Fibroblast of skin of left quadriceps (primary cell): Measurements from ENCODE around the gene PCDH19.

Experiments used
- DNase-seq, 2 experiments: peaks; one replicate each; pipeline ENCODE4 v3.0.0-alpha.2; 2013; ENCODE audit warnings: low read depth in 2 of 2

PCDH19 gene

GRCh38 chrX:100296183-100296753 is 113.8 kb downstream of the PCDH19 start:
- DNase-seq: no peak

GRCh38 chrX:100294965-100295364 is 115.1 kb downstream of the PCDH19 start:
- no peak for DNase-seq

GRCh38 chrX:100289066-100289558 is 121.0 kb downstream of the PCDH19 start:
- no peak for DNase-seq

- no peak for DNase-seq
These were observed 132.8 kb downstream of the PCDH19 start for GRCh38 chrX:100277231-100277630.

GRCh38 chrX:100274916-100275315 is 135.2 kb downstream of the PCDH19 start:
- DNase-seq: no peak

GRCh38 chrX:100265179-100265578 is 144.9 kb downstream of the PCDH19 start:
- DNase-seq: no peak

GRCh38 chrX:100264200-100264599 is 145.9 kb downstream of the PCDH19 start:
- DNase-seq: no peak

GRCh38 chrX:100263650-100264049 is 146.4 kb downstream of the PCDH19 start:
- DNase-seq: no peak

GRCh38 chrX:100248885-100249493 is 161.1 kb downstream of the PCDH19 start:
- DNase-seq: no peak

- no peak for DNase-seq
These were observed 162.2 kb downstream of the PCDH19 start for GRCh38 chrX:100247826-100248225.

GRCh38 chrX:100244681-100245080 is 165.4 kb downstream of the PCDH19 start:
- DNase-seq: no peak
